NK-92 (cell line): Measurements from ENCODE around the gene STK11IP.
"Not testable (repeated sequence)": the region's sequence is repeated elsewhere in the genome, so short reads cannot be mapped to it uniquely, and the experiment has no call there.

Experiments used
- DNase-seq: peaks from one replicate; lab custom pipeline; 2025; ENCODE audit not compliant: unreplicated experiment; lab: John Stamatoyannopoulos, UW

STK11IP gene

GRCh38 chr2:219644801-219645480 lies 47.3 kb downstream of the STK11IP start:
- DNase-seq = no peak

- DNase-seq = no peak
Measured at GRCh38 chr2:219645631-219646527, 48.2 kb downstream of the STK11IP start.

- no peak for DNase-seq
Measured at GRCh38 chr2:219648176-219648575, 50.5 kb downstream of the STK11IP start.

GRCh38 chr2:219648963-219649362 lies 51.3 kb downstream of the STK11IP start:
- DNase-seq = no peak

- no peak for DNase-seq
Measured at GRCh38 chr2:219650426-219651248, 53.0 kb downstream of the STK11IP start.

- not testable (repeated sequence) for DNase-seq
Measured at GRCh38 chr2:219651656-219652055, 54.0 kb downstream of the STK11IP start.

- DNase-seq = no peak
Measured at GRCh38 chr2:219656526-219656925, 58.9 kb downstream of the STK11IP start.

GRCh38 chr2:219658196-219658846 lies 60.7 kb downstream of the STK11IP start:
- DNase-seq = no peak

GRCh38 chr2:219658874-219659273 lies 61.2 kb downstream of the STK11IP start:
- DNase-seq = no peak

GRCh38 chr2:219661197-219661954 lies 63.7 kb downstream of the STK11IP start:
- DNase-seq = no peak

- no peak for DNase-seq
Measured at GRCh38 chr2:219661955-219662395, 64.3 kb downstream of the STK11IP start.

- DNase-seq = no peak
Measured at GRCh38 chr2:219662566-219662965, 64.9 kb downstream of the STK11IP start.

- DNase-seq = no peak
Measured at GRCh38 chr2:219663116-219663762, 65.6 kb downstream of the STK11IP start.

- no peak for DNase-seq
Measured at GRCh38 chr2:219664041-219664440, 66.4 kb downstream of the STK11IP start.

GRCh38 chr2:219664944-219665343 lies 67.3 kb downstream of the STK11IP start:
- DNase-seq = no peak

GRCh38 chr2:219665926-219666325 lies 68.3 kb downstream of the STK11IP start:
- no peak for DNase-seq
